ENCODE results near the gene POLE.

Gene POLE

DNA sequence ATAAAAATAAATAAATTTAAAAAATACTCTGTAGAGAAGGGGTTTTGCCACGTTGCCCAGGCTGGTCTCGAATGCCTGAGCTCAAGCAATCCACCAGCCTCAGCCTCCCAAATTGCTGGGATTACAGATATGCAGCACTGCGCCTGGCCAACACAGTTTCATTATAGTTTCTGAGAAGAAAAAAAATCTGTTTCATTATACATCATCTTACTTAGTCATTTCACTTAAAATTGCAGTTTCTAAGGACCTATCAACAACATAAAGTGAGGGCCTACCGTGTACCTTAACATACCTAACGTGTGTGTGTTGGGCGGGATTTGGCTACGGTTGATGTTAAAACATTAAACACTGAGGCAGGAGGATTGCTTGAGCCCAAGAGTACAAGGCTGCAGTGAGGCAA, 40.3 kb downstream of the POLE start:
- no peak for DNase-seq
- H3K79me2 ChIP-seq (ENCODE audit: control insufficient read depth, insufficient read depth, low read length): no peaks in the 10 kb centered on the region
- no peak overlapping the region for H3K4ac ChIP-seq (ENCODE audit: low read depth, low read length)
- H4K8ac ChIP-seq (ENCODE audit: low read depth, low read length): no peak overlapping the region
- no peak overlapping the region for H3K23ac ChIP-seq (ENCODE audit: low read length)
- H3K9ac ChIP-seq (ENCODE audit: low read length): no peak overlapping the region
- no peaks in the 10 kb centered on the region for H3K79me1 ChIP-seq (ENCODE audit: low read length)
- H3K4me2 ChIP-seq (ENCODE audit: low read length): no peak overlapping the region
- H3K27me3 ChIP-seq (ENCODE audit: insufficient read depth, low read length, poor library complexity): no peaks in the 10 kb centered on the region
- H2BK15ac ChIP-seq (replicated peaks; ENCODE audit: low read depth): no peak overlapping the region
- no peak overlapping the region for H2BK120ac ChIP-seq (ENCODE audit: low read depth, low read length)
- no peak overlapping the region for H4K5ac ChIP-seq (ENCODE audit: low read length)
- peaks cover 46% of the 10 kb centered on the region for H3K36me3 ChIP-seq (ENCODE audit: control insufficient read depth, insufficient read depth, low read length)
- H3K56ac ChIP-seq (ENCODE audit: low read length): no peak overlapping the region
- H3K4me3 ChIP-seq (ENCODE audit: low read length): no peak overlapping the region
- H3K4me1 ChIP-seq (ENCODE audit: control insufficient read depth, low read depth, low read length): no peaks in the 10 kb centered on the region
- H3K18ac ChIP-seq (ENCODE audit: low read length): no peak overlapping the region
- no peak overlapping the region for H2BK5ac ChIP-seq (ENCODE audit: low read length)
- WGBS (ENCODE audit: extremely low coverage, insufficient coverage, low lambda C conversion rate): no CpG with 5 or more reads among the region's 7 CpGs
- H2AK5ac ChIP-seq (ENCODE audit: low read length): no peak overlapping the region
- no peak overlapping the region for H3K27ac ChIP-seq (ENCODE audit: low read depth, low read length)

DNA sequence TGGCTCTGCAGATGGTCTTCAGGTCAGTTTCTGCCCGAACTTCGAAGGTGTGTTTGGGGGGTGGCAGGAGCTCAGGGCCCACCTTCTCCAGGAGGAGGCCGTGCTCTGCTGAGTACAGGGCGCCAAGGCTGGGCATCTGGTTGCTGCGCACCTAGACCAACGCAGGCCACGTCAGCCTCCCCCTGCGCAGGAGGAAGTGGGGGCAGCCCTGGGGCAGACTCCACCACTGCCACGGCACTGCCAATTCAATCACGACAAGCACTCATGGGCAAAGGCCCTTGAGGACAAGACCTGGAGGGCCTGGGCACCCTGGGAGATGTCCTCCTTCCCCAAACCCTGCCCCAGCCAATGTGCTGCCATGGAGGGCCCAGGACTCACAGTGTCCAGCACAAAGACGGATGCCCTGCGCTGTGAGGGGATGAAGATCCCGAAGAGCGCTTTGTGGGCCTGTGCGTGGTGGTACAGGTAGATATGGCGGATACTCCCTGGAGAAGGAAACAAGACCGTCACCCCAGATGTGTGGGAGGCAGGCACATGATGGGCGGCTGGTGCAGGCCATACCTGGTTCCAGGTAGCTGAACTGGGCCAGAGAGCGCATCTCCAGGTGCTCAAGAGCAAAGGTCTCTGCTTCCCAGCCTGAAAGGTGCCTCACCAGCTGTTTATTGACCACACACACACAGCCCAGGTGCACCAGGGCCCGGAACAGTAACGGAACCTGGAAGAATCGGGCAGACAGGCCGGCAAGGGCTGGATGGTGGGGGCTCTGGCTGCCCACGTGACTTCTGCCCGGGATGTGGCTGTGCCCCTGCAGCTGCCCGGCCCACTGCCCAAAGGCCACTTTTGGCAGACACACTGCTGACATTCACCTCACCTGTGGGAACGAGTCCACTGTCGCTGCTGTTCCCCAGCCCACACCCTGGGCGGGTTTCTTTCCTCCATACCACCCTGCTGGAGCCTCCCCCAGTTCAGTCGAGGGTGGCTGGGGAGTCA, 44.0 kb downstream of the POLE start:
- no peak overlapping the region for H4K5ac ChIP-seq (ENCODE audit: low read length)
- WGBS (ENCODE audit: extremely low coverage, insufficient coverage, low lambda C conversion rate): no CpG with 5 or more reads among the region's 30 CpGs
- no peak overlapping the region for H3K23ac ChIP-seq (ENCODE audit: low read length)
- H3K27me3 ChIP-seq (ENCODE audit: insufficient read depth, low read length, poor library complexity): no peaks in the 10 kb centered on the region
- no peaks in the 10 kb centered on the region for H3K4me1 ChIP-seq (ENCODE audit: control insufficient read depth, low read depth, low read length)
- H4K8ac ChIP-seq (ENCODE audit: low read depth, low read length): no peak overlapping the region
- peaks cover 51% of the 10 kb centered on the region for H3K36me3 ChIP-seq (ENCODE audit: control insufficient read depth, insufficient read depth, low read length)
- no peak overlapping the region for H3K4ac ChIP-seq (ENCODE audit: low read depth, low read length)
- no peak overlapping the region for H2BK120ac ChIP-seq (ENCODE audit: low read depth, low read length)
- DNase-seq: no peak
- H3K27ac ChIP-seq (ENCODE audit: low read depth, low read length): no peak overlapping the region
- no peak overlapping the region for H2BK5ac ChIP-seq (ENCODE audit: low read length)
- H3K79me1 ChIP-seq (ENCODE audit: low read length): no peaks in the 10 kb centered on the region
- H3K79me2 ChIP-seq (ENCODE audit: control insufficient read depth, insufficient read depth, low read length): no peaks in the 10 kb centered on the region
- H3K56ac ChIP-seq (ENCODE audit: low read length): no peak overlapping the region
- no peak overlapping the region for H3K9ac ChIP-seq (ENCODE audit: low read length)
- no peak overlapping the region for H3K18ac ChIP-seq (ENCODE audit: low read length)
- H3K4me2 ChIP-seq (ENCODE audit: low read length): no peak overlapping the region
- H3K4me3 ChIP-seq (ENCODE audit: low read length): no peak overlapping the region
- no peak overlapping the region for H2AK5ac ChIP-seq (ENCODE audit: low read length)
- H2BK15ac ChIP-seq (replicated peaks; ENCODE audit: low read depth): no peak overlapping the region

DNA sequence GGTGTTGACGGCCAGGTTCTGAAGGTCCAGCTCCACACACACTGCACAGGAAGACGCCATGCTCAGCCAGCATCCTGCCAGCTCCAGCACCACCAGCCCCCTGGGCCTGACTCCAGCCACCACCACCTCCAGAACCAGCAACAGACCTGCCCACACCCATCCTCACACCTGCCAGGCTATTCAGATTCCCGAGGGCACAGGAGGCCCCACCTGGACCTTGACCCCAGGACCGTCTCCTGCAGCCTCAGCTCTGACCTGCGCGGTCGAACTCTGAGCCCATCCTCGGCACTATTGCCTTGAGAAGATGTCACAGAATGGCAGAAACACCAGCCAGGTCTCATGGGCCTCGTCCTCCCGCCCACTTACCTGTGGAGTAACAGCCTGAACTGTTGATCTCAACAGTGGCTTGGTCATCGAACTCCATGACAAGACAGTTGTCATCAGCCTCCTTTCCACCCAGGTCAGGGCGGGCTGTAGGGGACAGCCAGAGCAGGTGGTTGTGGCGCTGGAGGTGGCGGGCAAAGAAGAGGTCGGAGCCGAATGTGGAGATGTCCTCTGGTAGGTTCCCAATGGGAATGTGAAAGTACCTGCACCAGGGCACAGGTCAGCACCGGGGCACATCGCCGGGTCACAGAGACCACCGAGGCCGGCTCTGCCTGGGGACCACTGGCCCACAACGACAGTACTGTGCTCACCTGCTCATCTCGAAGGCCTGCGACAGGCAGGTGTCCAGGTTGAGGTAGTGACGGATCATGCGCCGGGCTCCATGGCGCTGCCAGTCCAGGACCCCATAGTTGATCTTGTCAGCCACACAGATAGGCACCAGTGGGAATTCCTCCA, 45.1 kb downstream of the POLE start:
- Histone ChIP-seq H3K18ac (ENCODE audit: low read length) (no peak overlapping the region), H2AK5ac (ENCODE audit: low read length) (no peak overlapping the region), H3K4me2 (ENCODE audit: low read length) (no peak overlapping the region), H3K4me3 (ENCODE audit: low read length) (no peak overlapping the region), H3K4ac (ENCODE audit: low read depth, low read length) (no peak overlapping the region), H3K4me1 (ENCODE audit: control insufficient read depth, low read depth, low read length) (no peaks in the 10 kb centered on the region), H3K36me3 (ENCODE audit: control insufficient read depth, insufficient read depth, low read length) (peaks cover 52% of the 10 kb centered on the region), H4K8ac (ENCODE audit: low read depth, low read length) (no peak overlapping the region), H3K79me2 (ENCODE audit: control insufficient read depth, insufficient read depth, low read length) (no peaks in the 10 kb centered on the region), H3K79me1 (ENCODE audit: low read length) (no peaks in the 10 kb centered on the region), H3K27me3 (ENCODE audit: insufficient read depth, low read length, poor library complexity) (no peaks in the 10 kb centered on the region), H2BK15ac (replicated peaks; ENCODE audit: low read depth) (no peak overlapping the region), H2BK120ac (ENCODE audit: low read depth, low read length) (no peak overlapping the region), H3K27ac (ENCODE audit: low read depth, low read length) (no peak overlapping the region), H4K5ac (ENCODE audit: low read length) (no peak overlapping the region), H3K23ac (ENCODE audit: low read length) (no peak overlapping the region), H3K56ac (ENCODE audit: low read length) (no peak overlapping the region), H2BK5ac (ENCODE audit: low read length) (no peak overlapping the region), H3K9ac (ENCODE audit: low read length) (no peak overlapping the region)
- no peak for DNase-seq
- no CpG with 5 or more reads among the region's 28 CpGs for WGBS (ENCODE audit: extremely low coverage, insufficient coverage, low lambda C conversion rate)

DNA sequence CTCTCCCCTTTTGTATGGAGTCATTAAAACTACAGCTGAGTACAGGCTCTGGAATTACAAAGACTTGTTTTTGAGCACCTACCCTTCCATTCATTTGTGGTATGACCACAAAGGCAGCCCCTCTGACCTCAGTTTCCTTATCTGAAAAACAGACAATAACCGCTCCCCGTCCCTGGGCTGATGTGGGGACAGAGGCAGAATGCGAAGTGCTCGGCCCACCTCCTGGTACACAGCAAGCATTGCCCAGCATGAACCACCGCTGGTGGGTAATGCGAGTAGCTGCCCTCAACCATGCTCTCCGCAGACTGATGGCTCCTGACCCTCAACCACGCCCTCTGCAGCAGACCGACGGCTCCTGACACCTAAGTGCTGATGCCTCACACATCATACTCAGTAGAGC, 46.2 kb downstream of the POLE start:
- WGBS (ENCODE audit: extremely low coverage, insufficient coverage, low lambda C conversion rate): no CpG with 5 or more reads among the region's 10 CpGs
- no peak overlapping the region for H3K27ac ChIP-seq (ENCODE audit: low read depth, low read length)
- no peak overlapping the region for H2AK5ac ChIP-seq (ENCODE audit: low read length)
- H3K9ac ChIP-seq (ENCODE audit: low read length): no peak overlapping the region
- peaks cover 53% of the 10 kb centered on the region for H3K36me3 ChIP-seq (ENCODE audit: control insufficient read depth, insufficient read depth, low read length)
- H3K79me1 ChIP-seq (ENCODE audit: low read length): no peaks in the 10 kb centered on the region
- H3K18ac ChIP-seq (ENCODE audit: low read length): no peak overlapping the region
- H2BK5ac ChIP-seq (ENCODE audit: low read length): no peak overlapping the region
- H3K4me1 ChIP-seq (ENCODE audit: control insufficient read depth, low read depth, low read length): no peaks in the 10 kb centered on the region
- no peak overlapping the region for H3K56ac ChIP-seq (ENCODE audit: low read length)
- no peak overlapping the region for H3K4me2 ChIP-seq (ENCODE audit: low read length)
- H2BK120ac ChIP-seq (ENCODE audit: low read depth, low read length): no peak overlapping the region
- no peak for DNase-seq
- no peak overlapping the region for H2BK15ac ChIP-seq (replicated peaks; ENCODE audit: low read depth)
- no peak overlapping the region for H3K4ac ChIP-seq (ENCODE audit: low read depth, low read length)
- no peaks in the 10 kb centered on the region for H3K27me3 ChIP-seq (ENCODE audit: insufficient read depth, low read length, poor library complexity)
- H3K23ac ChIP-seq (ENCODE audit: low read length): no peak overlapping the region
- H3K79me2 ChIP-seq (ENCODE audit: control insufficient read depth, insufficient read depth, low read length): no peaks in the 10 kb centered on the region
- no peak overlapping the region for H4K8ac ChIP-seq (ENCODE audit: low read depth, low read length)
- H3K4me3 ChIP-seq (ENCODE audit: low read length): no peak overlapping the region
- H4K5ac ChIP-seq (ENCODE audit: low read length): no peak overlapping the region

DNA sequence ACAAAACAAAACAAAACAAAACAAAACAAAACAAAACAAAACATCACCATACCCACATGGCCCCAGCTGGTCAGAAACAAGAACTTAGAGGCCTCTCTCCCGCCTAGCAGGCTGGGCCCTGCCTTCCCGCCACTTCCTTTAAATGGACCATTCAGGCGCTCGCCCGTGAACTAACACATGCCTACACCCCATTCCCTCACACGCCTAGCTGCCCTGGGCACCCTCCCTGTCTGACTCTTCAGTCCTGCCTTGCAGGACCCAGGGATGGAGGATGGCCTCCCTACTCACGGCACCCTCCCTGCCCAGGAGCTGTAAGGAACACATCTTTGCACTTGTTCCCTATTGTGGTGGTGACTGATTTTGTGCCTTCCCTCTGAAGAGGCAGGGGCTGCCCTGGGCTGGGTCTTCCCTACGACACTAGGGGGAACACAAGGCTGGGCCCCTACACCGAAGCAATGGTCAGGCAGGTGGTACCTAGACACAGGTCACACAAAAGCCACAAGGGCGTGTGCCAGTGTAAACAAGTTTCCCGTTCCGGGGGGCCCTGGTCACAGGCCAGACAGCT, 47.1 kb downstream of the POLE start:
- no peak overlapping the region for H2BK5ac ChIP-seq (ENCODE audit: low read length)
- no peak overlapping the region for H3K4me2 ChIP-seq (ENCODE audit: low read length)
- H3K23ac ChIP-seq (ENCODE audit: low read length): no peak overlapping the region
- H2BK15ac ChIP-seq (replicated peaks; ENCODE audit: low read depth): no peak overlapping the region
- H3K36me3 ChIP-seq (ENCODE audit: control insufficient read depth, insufficient read depth, low read length): peaks cover 59% of the 10 kb centered on the region
- H3K4ac ChIP-seq (ENCODE audit: low read depth, low read length): no peak overlapping the region
- no peak overlapping the region for H4K5ac ChIP-seq (ENCODE audit: low read length)
- no peaks in the 10 kb centered on the region for H3K27me3 ChIP-seq (ENCODE audit: insufficient read depth, low read length, poor library complexity)
- no peak overlapping the region for H3K18ac ChIP-seq (ENCODE audit: low read length)
- H3K4me1 ChIP-seq (ENCODE audit: control insufficient read depth, low read depth, low read length): no peaks in the 10 kb centered on the region
- H3K27ac ChIP-seq (ENCODE audit: low read depth, low read length): no peak overlapping the region
- peaks cover 4% of the 10 kb centered on the region for H3K79me1 ChIP-seq (ENCODE audit: low read length)
- H2BK120ac ChIP-seq (ENCODE audit: low read depth, low read length): no peak overlapping the region
- no peak overlapping the region for H4K8ac ChIP-seq (ENCODE audit: low read depth, low read length)
- H3K9ac ChIP-seq (ENCODE audit: low read length): no peak overlapping the region
- no peak overlapping the region for H3K56ac ChIP-seq (ENCODE audit: low read length)
- no peak overlapping the region for H2AK5ac ChIP-seq (ENCODE audit: low read length)
- DNase-seq: no peak
- H3K4me3 ChIP-seq (ENCODE audit: low read length): no peak overlapping the region
- no peaks in the 10 kb centered on the region for H3K79me2 ChIP-seq (ENCODE audit: control insufficient read depth, insufficient read depth, low read length)
- WGBS (ENCODE audit: extremely low coverage, insufficient coverage, low lambda C conversion rate): no CpG with 5 or more reads among the region's 12 CpGs

Measured in mesendoderm (in vitro differentiated cells).